ENCODE measurements around the gene CHID1. TPM values are rescaled to one million over a fixed set of nuclear protein-coding genes. Genes with fewer than 3 reads are reported as not detected.

Gene CHID1
- total and polyA plus RNA-seq, 2 of the 8 experiments (the other 6 are each of a cell fraction or from before 2014, with no cell fraction given) = 81.2 to 88.5 TPM

GRCh38 chr11:827897-828192, 82.8 kb downstream of the CHID1 start, which contains the start of gene CRACR2B (continued):
- TF ChIP-seq ASH2L (IDR thresholded peaks at IDR 0.05; ENCODE audit: low read length) (no peak), ATF3 (IDR thresholded peaks at IDR 0.05; ENCODE audit: insufficient read depth, low read depth, low read length) (no peak)
